Measurements from ENCODE around the gene ATP2B1.

The ATP2B1 gene

GRCh38 chr12:89650239-89650638 lies 58.4 kb downstream of the ATP2B1 start:
- no peak for DNase-seq

- DNase-seq, result no peak
These were observed 58.8 kb downstream of the ATP2B1 start for GRCh38 chr12:89649820-89650219.

GRCh38 chr12:89649139-89649538 lies 59.5 kb downstream of the ATP2B1 start:
- DNase-seq, result no peak

- DNase-seq, result no peak
These were observed 60.3 kb downstream of the ATP2B1 start for GRCh38 chr12:89648211-89648930.

GRCh38 chr12:89645434-89645833 lies 63.2 kb downstream of the ATP2B1 start:
- no peak for DNase-seq

GRCh38 chr12:89642959-89643358 lies 65.7 kb downstream of the ATP2B1 start:
- no peak for DNase-seq

GRCh38 chr12:89636776-89637160 lies 71.9 kb downstream of the ATP2B1 start:
- DNase-seq, result no peak

GRCh38 chr12:89636052-89636775 lies 72.4 kb downstream of the ATP2B1 start:
- DNase-seq, result no peak

GRCh38 chr12:89634508-89634907 lies 74.1 kb downstream of the ATP2B1 start:
- DNase-seq, result no peak

- no peak for DNase-seq
These were observed 75.9 kb downstream of the ATP2B1 start for GRCh38 chr12:89632778-89633177.

- DNase-seq, result no peak
These were observed 86.5 kb downstream of the ATP2B1 start for GRCh38 chr12:89622115-89622514.

- no peak for DNase-seq
These were observed 87.1 kb downstream of the ATP2B1 start for GRCh38 chr12:89621521-89621920.

- DNase-seq, result no peak
These were observed 88.9 kb downstream of the ATP2B1 start for GRCh38 chr12:89619764-89620163.

GRCh38 chr12:89618113-89618862 lies 90.3 kb downstream of the ATP2B1 start:
- no peak for DNase-seq

GRCh38 chr12:89610366-89610765 lies 98.3 kb downstream of the ATP2B1 start:
- no peak for DNase-seq

- no peak for DNase-seq
These were observed 105.0 kb downstream of the ATP2B1 start for GRCh38 chr12:89603678-89604077.

- no peak for DNase-seq
These were observed 110.9 kb downstream of the ATP2B1 start for GRCh38 chr12:89597770-89598169.

GRCh38 chr12:89597210-89597609 lies 111.4 kb downstream of the ATP2B1 start:
- no peak for DNase-seq

- DNase-seq, result no peak
These were observed 114.8 kb downstream of the ATP2B1 start for GRCh38 chr12:89593873-89594272.

- DNase-seq, result no peak
These were observed 115.4 kb downstream of the ATP2B1 start for GRCh38 chr12:89593233-89593632.

- DNase-seq, result no peak
These were observed 118.9 kb downstream of the ATP2B1 start for GRCh38 chr12:89589753-89590152.

GRCh38 chr12:89578499-89578898 lies 130.1 kb downstream of the ATP2B1 start:
- no peak for DNase-seq

GRCh38 chr12:89576572-89577220 lies 131.9 kb downstream of the ATP2B1 start:
- DNase-seq, result no peak

Measured in activated CD4-positive, CD25-positive, alpha-beta regulatory T cell treated with anti-CD3 and anti-CD28 coated beads, Interleukin-2, amount 50 U/mL, for 72 hours (primary cell).